Thyroid gland (tissue), 4 donors: ENCODE data around the gene ARID4B.
"Not testable (repeated sequence)": the region's sequence is repeated elsewhere in the genome, so short reads cannot be mapped to it uniquely, and the experiment has no call there.

ENCODE experiments used
- POLR2A ChIP-seq, 2 donors: fragments of 450-650 bp; IDR thresholded peaks; one replicate each; pipeline ENCODE4 v1.6.1; 2017; ENCODE audit warnings: antibody characterized with exemption in 2 of 2, mild to moderate bottlenecking in 2 of 2, moderate library complexity in 1 of 2
- TF ChIP-seq, protein P1 (sequence below), 6 experiments: fragments of 200-600 bp in 3 of 6; fragments of 450-650 bp in 3 of 6; sonication (generic) in 3 of 6; IDR thresholded peaks; one replicate each; pipeline ENCODE4 v1.5.1; 2016 to 2019; ENCODE audit warnings: antibody characterized with exemption in 6 of 6, mild to moderate bottlenecking in 2 of 6, inconsistent platforms in 1 of 6, moderate library complexity in 1 of 6

DNA sequence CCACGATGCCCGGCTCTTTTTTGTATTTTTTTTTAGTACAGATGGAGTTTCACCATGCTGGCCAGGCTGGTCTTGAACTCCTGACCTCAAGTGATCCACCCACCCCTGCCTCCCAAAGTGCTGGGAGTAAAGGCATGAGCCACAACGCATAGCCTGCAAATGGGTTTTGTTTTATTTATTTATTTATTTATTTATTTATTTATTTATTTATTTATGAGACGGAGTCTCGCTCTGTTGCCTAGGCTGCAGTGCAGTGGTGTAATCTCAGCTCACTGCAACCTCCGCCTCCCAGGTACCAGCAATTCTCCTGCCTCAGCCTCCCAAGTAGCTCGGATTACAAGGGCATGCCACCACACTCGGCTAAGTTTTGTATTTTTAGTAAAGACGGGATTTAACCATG lies 36.2 kb upstream of the ARID4B start:
- TF ChIP-seq, protein P1, sequence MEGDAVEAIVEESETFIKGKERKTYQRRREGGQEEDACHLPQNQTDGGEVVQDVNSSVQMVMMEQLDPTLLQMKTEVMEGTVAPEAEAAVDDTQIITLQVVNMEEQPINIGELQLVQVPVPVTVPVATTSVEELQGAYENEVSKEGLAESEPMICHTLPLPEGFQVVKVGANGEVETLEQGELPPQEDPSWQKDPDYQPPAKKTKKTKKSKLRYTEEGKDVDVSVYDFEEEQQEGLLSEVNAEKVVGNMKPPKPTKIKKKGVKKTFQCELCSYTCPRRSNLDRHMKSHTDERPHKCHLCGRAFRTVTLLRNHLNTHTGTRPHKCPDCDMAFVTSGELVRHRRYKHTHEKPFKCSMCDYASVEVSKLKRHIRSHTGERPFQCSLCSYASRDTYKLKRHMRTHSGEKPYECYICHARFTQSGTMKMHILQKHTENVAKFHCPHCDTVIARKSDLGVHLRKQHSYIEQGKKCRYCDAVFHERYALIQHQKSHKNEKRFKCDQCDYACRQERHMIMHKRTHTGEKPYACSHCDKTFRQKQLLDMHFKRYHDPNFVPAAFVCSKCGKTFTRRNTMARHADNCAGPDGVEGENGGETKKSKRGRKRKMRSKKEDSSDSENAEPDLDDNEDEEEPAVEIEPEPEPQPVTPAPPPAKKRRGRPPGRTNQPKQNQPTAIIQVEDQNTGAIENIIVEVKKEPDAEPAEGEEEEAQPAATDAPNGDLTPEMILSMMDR (IDR thresholded peaks at IDR 0.05) = not testable (repeated sequence)
- TF ChIP-seq POLR2A (IDR thresholded peaks at IDR 0.05) = not testable (repeated sequence)
